GM21381 (cell line): ENCODE data around the gene ROBO1.

Source experiments
- ATAC-seq: cut with Tn5 transposase; IDR thresholded peaks from one replicate; pipeline ENCODE4 v1.9.1; 2021; ENCODE audit warnings: mild to moderate bottlenecking, moderate library complexity; ENCODE audit not compliant: unreplicated experiment

ROBO1 gene

DNA sequence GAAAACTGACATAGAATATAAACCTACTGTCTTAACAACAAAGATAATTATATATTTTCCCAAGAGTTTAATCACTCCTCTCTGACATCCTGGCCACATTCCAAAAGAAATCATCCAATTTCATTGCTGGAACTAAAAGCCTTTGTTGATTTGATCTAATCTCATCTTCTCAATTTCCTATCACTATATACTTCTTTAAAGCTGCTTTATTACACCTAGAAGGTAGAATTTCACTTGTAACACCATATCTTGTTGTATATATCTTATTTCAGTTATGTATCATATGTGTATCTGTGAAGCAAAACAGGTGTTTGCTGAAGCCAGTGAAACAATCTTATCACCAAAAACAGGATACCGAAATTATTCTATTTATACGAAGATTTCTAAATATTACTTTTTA lies 740.2 kb downstream of the ROBO1 start:
- no peak for ATAC-seq

DNA sequence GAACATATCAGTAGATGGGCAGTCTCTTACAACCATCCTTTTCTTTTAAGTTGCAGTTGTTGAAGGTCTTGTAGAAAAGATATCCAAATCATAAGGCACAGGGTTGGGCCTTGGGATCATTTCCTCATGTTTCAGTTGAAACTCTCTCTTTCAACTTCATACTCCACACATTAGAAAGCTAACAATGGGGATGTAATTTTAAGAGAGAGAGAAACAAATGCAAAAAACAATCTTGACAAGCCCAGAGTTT lies 747.9 kb downstream of the ROBO1 start:
- no peak for ATAC-seq

DNA sequence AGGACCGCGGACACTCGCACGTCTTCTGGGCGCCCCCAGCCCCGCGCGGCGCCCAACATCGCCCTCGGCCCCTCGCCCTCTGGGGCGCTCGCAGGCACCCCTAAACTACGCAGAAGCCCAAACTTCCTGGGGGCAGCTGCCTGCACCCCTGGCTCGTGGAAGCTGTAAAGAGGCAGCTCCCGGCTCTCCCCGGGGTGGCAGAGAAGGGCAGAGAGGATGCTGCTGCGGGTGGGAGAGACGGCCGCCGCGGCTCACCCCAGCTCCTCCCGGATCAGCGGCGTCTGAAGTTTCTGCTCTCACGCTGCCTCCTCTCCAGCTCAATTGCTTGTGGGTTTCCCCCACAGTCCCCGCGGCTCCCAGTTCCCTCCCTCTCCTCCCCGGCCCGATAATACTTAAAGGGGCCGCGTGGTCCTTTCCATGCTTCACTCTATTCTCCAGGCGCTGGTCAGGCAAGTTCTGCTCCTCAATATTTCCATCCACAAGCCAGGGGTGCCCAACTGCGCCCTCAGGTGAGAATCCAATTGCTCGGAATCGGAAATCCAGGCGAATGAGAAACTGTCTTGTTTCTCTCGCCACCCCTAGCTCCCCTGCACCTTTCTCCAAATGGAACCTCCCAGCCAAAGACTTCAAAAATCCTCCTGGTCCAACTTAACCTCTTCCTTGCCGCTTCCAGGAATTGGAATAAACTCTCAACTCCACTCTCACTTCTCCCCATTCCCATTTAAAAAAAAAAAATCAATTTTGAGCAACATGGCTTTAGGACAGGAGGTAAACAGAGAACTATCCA lies 748.5 kb downstream of the ROBO1 start:
- ATAC-seq, result no peak

DNA sequence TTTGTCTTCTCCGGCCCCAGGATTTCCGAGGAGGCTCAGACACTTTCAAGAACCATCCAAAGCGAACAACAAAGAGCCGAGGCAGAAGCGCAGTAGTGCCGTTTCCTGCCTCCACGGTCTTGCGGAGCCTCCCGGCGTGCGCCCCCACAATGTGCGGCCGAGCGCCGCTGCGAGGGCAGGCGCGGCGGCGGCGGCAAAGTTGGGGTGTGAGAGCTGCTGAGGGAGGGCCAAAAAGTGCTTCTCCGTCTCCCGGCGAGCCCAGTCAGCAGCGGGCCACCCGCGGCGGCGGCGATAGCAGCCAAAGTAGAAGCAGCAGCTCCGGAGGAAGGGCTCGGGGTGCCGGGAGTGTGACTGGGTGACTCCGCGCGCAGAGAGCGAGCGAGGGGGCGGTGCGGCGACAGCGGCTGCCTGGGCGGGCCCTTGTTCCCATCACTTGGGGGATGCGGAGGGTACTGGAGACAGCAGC lies 749.1 kb downstream of the ROBO1 start:
- ATAC-seq, result no peak

DNA sequence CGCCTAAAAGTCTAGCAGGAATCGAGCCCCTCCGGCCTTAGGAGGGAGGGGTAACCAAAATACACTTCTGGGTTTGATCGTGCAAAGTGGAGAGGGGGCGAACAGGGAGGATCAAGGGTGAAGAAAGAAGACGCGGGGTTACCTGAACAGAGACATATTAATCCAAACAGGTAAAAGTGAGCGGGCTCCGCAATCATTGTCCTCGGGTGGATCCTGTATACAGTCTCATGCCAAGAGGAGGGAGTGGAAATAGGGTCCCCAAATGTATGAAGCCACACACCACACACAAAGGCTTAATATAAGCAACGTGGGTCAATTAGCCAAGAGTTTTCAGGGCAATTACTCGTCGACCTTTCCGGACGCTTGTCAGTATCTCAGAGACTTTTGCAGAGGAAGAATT lies 749.5 kb downstream of the ROBO1 start:
- ATAC-seq, result no peak

DNA sequence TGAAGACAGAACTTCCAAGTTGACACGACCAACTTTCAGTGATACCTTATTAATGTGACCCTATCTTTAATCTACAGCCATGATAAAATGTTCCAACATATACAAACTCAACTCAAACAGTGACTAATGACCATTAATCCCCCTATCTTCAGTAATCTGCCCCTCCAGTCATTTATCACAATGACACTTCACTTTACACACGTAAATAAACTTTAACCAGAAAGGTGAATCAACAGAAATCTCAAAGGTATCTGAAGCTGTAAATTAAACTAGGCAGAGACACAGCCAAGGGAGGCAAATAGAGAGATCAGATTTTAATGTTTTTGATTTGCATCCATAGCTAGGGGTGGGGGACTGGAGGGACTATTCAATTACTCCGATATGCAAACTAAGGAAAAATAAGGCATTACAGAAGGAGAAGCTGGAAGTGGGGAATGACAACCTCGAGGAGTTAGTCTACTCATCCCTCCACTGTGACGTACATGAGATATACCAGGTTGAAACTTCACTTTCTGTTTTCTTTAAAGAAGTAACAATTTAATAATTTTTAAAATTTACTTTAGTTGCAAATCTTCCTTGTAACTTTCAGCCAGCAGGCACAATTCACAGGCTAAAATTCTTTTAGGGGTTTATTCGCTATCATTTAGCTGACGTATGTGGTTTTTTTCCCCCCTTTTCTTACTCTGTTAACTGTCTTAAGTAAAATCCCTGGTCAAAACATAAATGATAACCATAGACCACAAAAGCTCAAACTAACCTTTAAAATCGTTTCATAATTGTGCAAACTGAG lies 751.0 kb downstream of the ROBO1 start:
- ATAC-seq, result no peak

DNA sequence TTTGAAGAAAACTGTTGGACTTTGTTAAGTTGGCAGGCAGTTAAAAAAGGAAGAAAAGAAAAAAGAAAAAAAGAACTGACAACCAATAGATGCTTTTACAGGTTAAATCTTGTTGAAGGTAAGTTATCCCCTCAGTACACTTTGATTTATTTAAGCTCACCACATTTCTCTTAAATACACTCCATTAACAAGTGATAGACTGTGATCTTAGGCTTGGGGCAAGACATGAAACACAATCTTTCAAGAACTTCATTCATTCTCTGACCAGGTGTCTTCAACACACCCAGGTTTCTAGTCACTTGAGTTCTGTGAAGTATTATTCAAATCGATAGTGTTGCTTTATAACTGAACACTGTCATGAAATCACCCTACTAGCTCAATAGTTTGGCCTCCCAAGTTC lies 751.9 kb downstream of the ROBO1 start:
- no peak for ATAC-seq

DNA sequence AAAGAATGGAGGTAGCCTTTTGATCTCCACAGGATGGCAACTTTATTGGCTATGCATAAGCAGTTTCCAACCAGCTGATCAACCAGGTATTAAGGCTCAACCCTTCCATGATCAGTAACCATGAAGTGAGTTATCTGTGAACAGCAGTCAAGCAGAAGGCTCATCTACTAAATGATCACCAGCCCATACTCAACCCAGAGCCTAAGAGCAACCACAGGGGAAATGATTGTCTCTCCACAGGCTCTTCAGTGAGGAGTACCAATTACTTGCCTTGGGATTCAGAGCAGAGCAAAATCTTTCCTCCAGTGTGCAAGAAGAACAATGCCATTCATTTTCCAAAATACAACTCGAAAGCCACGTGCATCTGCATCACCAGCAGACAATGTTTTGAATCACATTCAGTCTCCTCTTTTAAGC lies 754.8 kb downstream of the ROBO1 start:
- ATAC-seq, result no peak

GRCh38 chr3:79012530-79012913 lies 755.3 kb downstream of the ROBO1 start:
- no peak for ATAC-seq

DNA sequence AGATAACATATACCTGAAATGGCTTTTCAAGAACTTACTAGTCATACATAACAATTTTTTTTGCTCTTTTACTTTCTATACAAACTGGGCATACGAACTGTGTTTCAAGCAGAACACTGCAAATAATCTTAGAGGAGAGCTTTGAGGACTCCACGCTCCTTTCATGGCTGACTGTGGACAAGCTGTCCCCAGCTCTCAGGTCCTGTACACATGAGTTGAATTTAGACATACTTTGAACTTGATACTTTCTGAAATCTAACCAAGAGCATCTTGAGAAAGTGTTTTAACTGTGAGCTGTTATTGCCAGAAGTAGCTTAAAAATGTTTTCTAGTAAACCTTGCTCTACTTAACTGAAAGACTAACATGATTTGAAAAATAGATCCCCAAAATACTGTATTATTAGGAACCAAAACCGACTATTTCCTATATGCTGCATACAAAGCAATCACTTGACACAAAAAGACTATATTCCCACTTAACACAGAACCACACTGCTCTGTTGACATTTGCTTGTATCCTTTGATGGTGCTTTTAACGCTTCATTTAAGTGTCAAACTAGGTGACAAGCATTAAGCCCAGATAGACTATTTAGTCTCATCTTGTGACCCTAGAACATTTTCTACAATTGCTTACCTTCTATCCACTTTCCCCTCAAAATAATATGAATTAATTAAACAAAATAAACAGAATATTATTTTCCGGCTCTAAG lies 755.8 kb downstream of the ROBO1 start:
- no peak for ATAC-seq

DNA sequence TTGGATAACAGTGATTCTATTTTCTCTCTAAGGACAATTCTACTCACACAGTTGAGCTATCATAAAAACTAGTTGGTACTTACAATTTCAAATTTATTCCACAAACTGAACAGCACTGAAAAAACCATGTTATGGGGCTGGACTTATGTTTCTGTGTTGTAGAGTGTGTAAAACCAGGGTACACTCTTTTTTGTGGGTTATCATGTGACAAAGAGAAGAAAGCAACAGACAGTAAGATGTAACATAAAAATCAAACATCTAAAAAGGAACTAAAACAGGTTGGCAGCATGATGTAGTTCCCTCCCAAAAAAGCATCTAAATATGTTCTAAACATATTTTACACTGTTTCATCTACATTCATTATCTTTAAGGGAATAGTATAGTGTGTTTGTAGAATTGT lies 757.9 kb downstream of the ROBO1 start:
- ATAC-seq, result no peak

DNA sequence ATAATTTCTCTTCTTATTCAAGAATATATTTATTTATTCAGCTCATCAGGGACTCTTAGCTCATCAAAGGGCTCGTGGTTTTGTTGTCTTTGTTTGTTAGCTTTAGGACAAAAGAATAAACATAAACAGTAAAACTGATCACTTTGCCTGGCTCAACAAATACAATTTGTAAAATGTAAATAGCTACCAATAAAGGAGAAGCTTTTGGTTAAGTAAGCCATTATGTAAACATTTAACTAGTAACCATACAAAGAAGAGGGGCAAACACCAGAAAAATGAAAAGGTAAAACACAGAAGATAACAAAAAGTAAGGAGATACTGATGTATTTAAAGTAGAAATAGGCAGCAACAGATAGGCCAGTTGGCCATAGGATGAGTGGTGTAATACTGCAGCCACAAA lies 761.7 kb downstream of the ROBO1 start:
- ATAC-seq, result no peak

DNA sequence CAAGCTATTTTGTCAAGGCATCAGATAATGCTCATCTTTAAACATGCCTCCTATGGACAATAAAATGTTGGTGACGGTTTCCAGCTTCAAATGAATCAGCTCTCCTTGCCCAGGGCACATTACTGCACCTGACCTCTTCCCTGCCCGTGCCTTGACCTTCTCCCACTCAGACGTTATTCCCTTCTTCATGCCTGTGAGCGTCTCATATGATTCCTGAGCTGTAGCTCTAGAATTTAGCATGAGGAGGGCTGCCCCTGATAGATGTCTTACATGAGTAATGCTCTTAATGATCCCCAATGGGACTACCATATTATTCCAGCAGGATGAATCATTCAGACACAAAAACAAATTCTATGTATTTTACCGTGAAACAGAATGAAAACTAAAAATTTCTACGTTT lies 762.7 kb downstream of the ROBO1 start:
- ATAC-seq, result no peak

DNA sequence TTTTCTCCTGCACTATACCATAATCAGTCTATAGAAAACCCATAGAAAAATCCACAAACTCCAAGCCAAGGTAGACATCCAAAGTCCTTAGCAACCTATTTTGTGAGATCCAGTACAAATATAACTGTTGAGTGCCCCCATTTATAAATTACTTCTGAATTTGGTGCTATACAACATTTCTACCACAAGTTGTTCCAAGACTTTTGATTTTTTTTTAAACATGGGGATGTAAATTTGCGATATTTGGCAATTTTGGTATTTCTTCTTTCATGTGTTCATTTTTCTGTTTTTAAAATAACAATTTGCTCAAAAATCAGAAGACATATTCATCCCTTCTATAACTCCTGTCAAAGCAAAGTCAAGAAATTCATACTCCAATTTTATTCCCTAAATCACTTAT lies 763.8 kb downstream of the ROBO1 start:
- no peak for ATAC-seq

- no peak for ATAC-seq
Observed at GRCh38 chr3:79002465-79003372, 765.1 kb downstream of the ROBO1 start.

DNA sequence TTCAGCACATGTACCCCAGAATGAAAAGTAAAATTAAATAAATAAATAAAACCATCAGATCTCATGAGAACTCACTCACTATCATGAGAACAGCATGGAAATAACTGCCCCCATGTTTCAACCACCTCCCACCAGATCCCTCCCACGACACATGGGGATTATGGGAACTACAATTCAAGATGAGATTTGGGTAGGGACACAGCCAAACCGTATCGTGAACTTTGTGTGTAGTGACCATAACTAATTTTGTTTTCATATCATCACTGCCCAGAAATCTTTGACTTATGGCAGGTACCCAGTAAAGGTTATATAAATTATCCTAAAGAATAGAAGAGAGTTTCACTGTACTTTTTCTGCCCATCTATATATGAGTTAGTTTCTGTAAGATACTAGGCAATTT lies 766.5 kb downstream of the ROBO1 start:
- no peak for ATAC-seq

GRCh38 chr3:78999139-78999538 lies 768.7 kb downstream of the ROBO1 start:
- ATAC-seq, result no peak

- no peak for ATAC-seq
Observed at GRCh38 chr3:78995087-78995486, 772.7 kb downstream of the ROBO1 start.

DNA sequence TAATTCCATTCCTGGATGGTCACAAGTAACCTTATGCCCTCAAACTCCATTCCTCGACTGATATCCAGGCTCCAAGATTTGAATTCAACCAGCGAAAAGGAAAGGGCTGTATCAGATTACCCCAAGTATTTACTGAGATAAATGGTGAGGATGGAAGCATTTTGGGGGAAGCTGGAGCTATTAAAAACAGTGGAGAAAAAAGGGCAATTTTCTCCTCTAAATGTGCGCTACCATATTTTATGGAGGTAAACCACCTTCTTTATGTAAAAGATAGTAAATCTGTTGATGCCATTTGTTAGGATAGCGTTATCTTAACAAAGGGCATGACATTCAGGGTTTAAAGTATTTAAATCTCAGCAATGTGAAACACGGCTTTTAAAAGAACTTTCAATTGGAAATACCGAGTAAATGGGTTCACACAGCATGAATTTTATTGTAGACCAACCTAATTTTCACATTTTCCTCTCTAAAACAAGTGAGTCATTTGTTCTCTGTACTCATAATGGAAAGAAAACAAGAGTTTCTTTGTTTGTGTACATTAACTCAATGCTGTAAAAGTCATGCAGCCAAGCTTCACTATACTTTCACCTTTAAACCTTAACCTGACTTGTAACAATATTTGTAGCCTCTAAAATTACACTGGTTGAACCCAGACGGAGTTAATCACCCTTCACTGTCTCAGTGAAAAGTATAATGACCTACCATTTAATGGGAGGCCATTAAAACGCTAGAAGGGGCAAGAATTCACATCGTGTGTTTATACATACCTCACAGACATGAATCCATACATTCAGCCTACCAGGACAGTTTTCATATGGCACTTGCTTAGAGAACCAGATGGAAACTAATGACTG lies 773.4 kb downstream of the ROBO1 start:
- ATAC-seq, result no peak

- no peak for ATAC-seq
Observed at GRCh38 chr3:78993375-78993774, 774.4 kb downstream of the ROBO1 start.
